H1 (cell line): ENCODE results near the gene AMOT. TPM values are rescaled to one million over a fixed set of nuclear protein-coding genes. Genes with fewer than 3 reads are reported as not detected.

ENCODE experiments used
- CTCF ChIA-PET: fragments of 300-600 bp; sonication (Branson Sonifier 250); formaldehyde crosslinking; loops from one replicate; lab custom pipeline; 2021; ENCODE audit not compliant: partially characterized antibody; lab: Charles Lee
- POLR2A ChIA-PET: fragments of 300-600 bp; sonication (Branson Sonifier 250); formaldehyde crosslinking; loops from one replicate; lab custom pipeline; 2021; ENCODE audit warnings: inconsistent platforms; ENCODE audit not compliant: partially characterized antibody; lab: Charles Lee
- DNase-seq, 2 experiments: peaks; one replicate each; pipeline versions ENCODE4 v3.0.0 to v3.0.0-alpha.2; 2010 to 2022; ENCODE audit warnings: low spot score in 2 of 2, low read depth in 1 of 2, mixed read lengths in 1 of 2
- FAIRE-seq: peaks from 2 replicates; lab custom pipeline; 2011; peaks lifted over from hg19 to GRCh38; lab: Jason Lieb, UNC
- H2AFZ ChIP-seq: 2 replicates; pipeline ENCODE4 v1.8.1; 2012; ENCODE audit warnings: low read length, inconsistent platforms
- H2AK5ac ChIP-seq: 2 replicates; pipeline ENCODE4 v1.6.1; 2013; ENCODE audit warnings: low read depth, low read length
- H2BK120ac ChIP-seq: replicated peaks from 2 replicates; pipeline ENCODE3; 2013; ENCODE audit warnings: low read depth, low read length, inconsistent platforms
- H2BK12ac ChIP-seq: 2 replicates; pipeline ENCODE4 v1.6.1; 2013; ENCODE audit warnings: low read depth, low read length
- H2BK15ac ChIP-seq: 2 replicates; pipeline ENCODE4 v1.6.1; 2013; ENCODE audit warnings: low read length
- H2BK20ac ChIP-seq: 2 replicates; pipeline ENCODE4 v1.6.1; 2013; ENCODE audit warnings: low read length
- H2BK5ac ChIP-seq: 2 replicates; pipeline ENCODE4 v1.6.1; 2013; ENCODE audit warnings: low read depth, low read length
- H3K14ac ChIP-seq: 2 replicates; pipeline ENCODE4 v1.6.1; 2013; ENCODE audit warnings: inconsistent platforms; ENCODE audit not compliant: insufficient read length
- H3K18ac ChIP-seq: 2 replicates; pipeline ENCODE4 v1.6.1; 2013; ENCODE audit warnings: low read length; ENCODE audit errors: extremely low read depth
- H3K23ac ChIP-seq: 2 replicates; pipeline ENCODE4 v1.6.1; 2013; ENCODE audit warnings: inconsistent platforms; ENCODE audit not compliant: insufficient read length
- H3K23me2 ChIP-seq: 2 replicates; pipeline ENCODE4 v1.6.1; 2013; ENCODE audit warnings: low read depth, low read length
- H3K27ac ChIP-seq: 2 replicates; pipeline ENCODE4 v1.6.1; 2011; ENCODE audit warnings: low read depth, low read length, inconsistent platforms
- H3K27me3 ChIP-seq, 4 experiments: replicated peaks in 1 of 4; 1 replicate in 1 of 4; 2 replicates in 3 of 4; pipeline versions ENCODE4 v1.6.1 to v1.8.1; 2011 to 2013; ENCODE audit warnings: low read length in 3 of 4, mild to moderate bottlenecking in 3 of 4, inconsistent platforms in 2 of 4, mixed read lengths in 2 of 4, moderate library complexity in 1 of 4; ENCODE audit not compliant: control insufficient read depth in 3 of 4, insufficient read depth in 3 of 4; ENCODE audit errors: extremely low read depth in 1 of 4
- H3K36me3 ChIP-seq, 4 experiments: 2 replicates each; pipeline versions ENCODE4 v1.6.1 to v1.8.1; 2011 to 2013; ENCODE audit warnings: mild to moderate bottlenecking in 4 of 4, low read length in 3 of 4, moderate library complexity in 2 of 4, control low read depth in 1 of 4, inconsistent platforms in 1 of 4; ENCODE audit not compliant: insufficient read depth in 4 of 4, control insufficient read depth in 2 of 4
- H3K4ac ChIP-seq: replicated peaks from 2 replicates; pipeline ENCODE3; 2013; ENCODE audit warnings: low read length, low read depth, mixed read lengths, inconsistent platforms; ENCODE audit not compliant: insufficient read length
- H3K4me1 ChIP-seq, 4 experiments: replicated peaks in 1 of 4; 1 replicate in 1 of 4; 2 replicates in 3 of 4; pipeline versions ENCODE4 v1.6.1 to v1.8.1; 2011 to 2013; ENCODE audit warnings: low read length in 3 of 4, inconsistent platforms in 2 of 4, mixed read lengths in 1 of 4; ENCODE audit not compliant: insufficient read depth in 4 of 4, control insufficient read depth in 3 of 4
- H3K4me2 ChIP-seq, 2 experiments: 2 replicates each; pipeline versions ENCODE4 v1.6.1 to v1.8.1; 2011 to 2013; ENCODE audit warnings: low read depth in 2 of 2, low read length in 2 of 2, control low read depth in 1 of 2, inconsistent platforms in 1 of 2, mild to moderate bottlenecking in 1 of 2; ENCODE audit not compliant: insufficient read depth in 1 of 2
- H3K4me3 ChIP-seq, 4 experiments: fragments of 200-600, 300-600 bp in 1 of 4; sonication (generic), shearing (Covaris generic), sonication (Bioruptor Twin) in 1 of 4; 2 replicates each; pipeline versions ENCODE4 v1.5.1 to v1.8.1; 2011 to 2016; ENCODE audit warnings: low read length in 4 of 4, low read depth in 3 of 4, control low read depth in 2 of 4, inconsistent platforms in 2 of 4, mild to moderate bottlenecking in 2 of 4, mixed read lengths in 1 of 4, moderate library complexity in 1 of 4; ENCODE audit not compliant: insufficient read depth in 2 of 4; ENCODE audit errors: extremely low read depth in 1 of 4
- H3K56ac ChIP-seq: replicated peaks from 2 replicates; pipeline ENCODE3; 2013; ENCODE audit warnings: low read depth, mild to moderate bottlenecking, mixed read lengths, low read length, inconsistent platforms; ENCODE audit not compliant: insufficient read length
- H3K79me1 ChIP-seq: 2 replicates; pipeline ENCODE4 v1.6.1; 2013; ENCODE audit warnings: low read depth, low read length, control low read depth
- H3K79me2 ChIP-seq, 2 experiments: 2 replicates each; pipeline versions ENCODE4 v1.6.1 to v1.8.1; 2012 to 2013; ENCODE audit warnings: low read length in 2 of 2, mild to moderate bottlenecking in 2 of 2, inconsistent platforms in 1 of 2; ENCODE audit not compliant: insufficient read depth in 2 of 2, control insufficient read depth in 1 of 2
- H3K9ac ChIP-seq, 4 experiments: replicated peaks in 1 of 4; 1 replicate in 1 of 4; 2 replicates in 3 of 4; pipeline versions ENCODE4 v1.6.1 to v1.8.1; 2011 to 2013; ENCODE audit warnings: low read depth in 3 of 4, low read length in 3 of 4, control low read depth in 2 of 4, mild to moderate bottlenecking in 2 of 4, moderate library complexity in 2 of 4, inconsistent platforms in 1 of 4; ENCODE audit errors: extremely low read depth in 1 of 4
- H3K9me3 ChIP-seq, 2 experiments: 2 replicates each; pipeline versions ENCODE4 v1.6.1 to v1.8.1; 2012 to 2013; ENCODE audit warnings: mild to moderate bottlenecking in 2 of 2, moderate library complexity in 2 of 2, control low read depth in 1 of 2, inconsistent platforms in 1 of 2, low read depth in 1 of 2, low read length in 1 of 2, mixed read lengths in 1 of 2; ENCODE audit not compliant: insufficient read depth in 2 of 2
- H4K20me1 ChIP-seq, 2 experiments: replicated peaks in 1 of 2; 2 replicates each; pipeline versions ENCODE3 to v1.8.1; 2011 to 2013; ENCODE audit warnings: inconsistent platforms in 2 of 2, low read length in 2 of 2, mild to moderate bottlenecking in 1 of 2; ENCODE audit not compliant: insufficient read depth in 2 of 2, control insufficient read depth in 1 of 2
- H4K5ac ChIP-seq: 2 replicates; pipeline ENCODE4 v1.6.1; 2013; ENCODE audit warnings: low read length, low read depth, mixed read lengths, inconsistent platforms; ENCODE audit not compliant: insufficient read length
- H4K8ac ChIP-seq: 2 replicates; pipeline ENCODE4 v1.8.0; 2013; ENCODE audit warnings: mild to moderate bottlenecking, moderate library complexity, low read length, inconsistent platforms; ENCODE audit not compliant: insufficient read depth; ENCODE audit errors: extremely low read depth
- H4K91ac ChIP-seq: replicated peaks from 2 replicates; pipeline ENCODE3; 2013; ENCODE audit warnings: low read length, mixed read lengths, inconsistent platforms; ENCODE audit not compliant: insufficient read length
- BACH1 ChIP-seq: IDR thresholded peaks from 2 replicates; pipeline ENCODE4 v1.6.1; 2012; ENCODE audit warnings: low read length, improper control_type of control experiment
- BRCA1 ChIP-seq: IDR thresholded peaks from 2 replicates; pipeline ENCODE4 v1.6.1; 2012; ENCODE audit warnings: low read depth, low read length, improper control_type of control experiment
- CBX8 ChIP-seq: fragments of 300-800, 300-1000 bp; sonication (generic); IDR thresholded peaks from 2 replicates; pipeline ENCODE4 v1.7.1; 2016; ENCODE audit warnings: low read depth, low read length, borderline replicate concordance
- CHD1 ChIP-seq: IDR thresholded peaks from 2 replicates; pipeline ENCODE4 v1.6.1; 2012; ENCODE audit warnings: low read depth, low read length, improper control_type of control experiment
- EP300 ChIP-seq, 2 experiments: IDR thresholded peaks; 1 replicate in 1 of 2; 2 replicates in 1 of 2; pipeline ENCODE4 v1.6.1; 2011 to 2012; ENCODE audit warnings: low read depth in 2 of 2, low read length in 2 of 2, mild to moderate bottlenecking in 2 of 2, borderline replicate concordance in 1 of 2, inconsistent platforms in 1 of 2, moderate library complexity in 1 of 2
- MAFK ChIP-seq: IDR thresholded peaks from 2 replicates; pipeline ENCODE4 v1.6.1; 2012; ENCODE audit warnings: low read depth, mild to moderate bottlenecking, improper control_type of control experiment, low read length
- NANOG ChIP-seq: IDR thresholded peaks from 2 replicates; pipeline ENCODE4 v1.6.1; 2011; ENCODE audit warnings: low read length, low read depth, mild to moderate bottlenecking, inconsistent platforms; ENCODE audit not compliant: insufficient read depth, poor library complexity, severe bottlenecking
- NRF1 ChIP-seq: IDR thresholded peaks from 2 replicates; pipeline ENCODE4 v1.6.1; 2011; ENCODE audit warnings: mild to moderate bottlenecking, low read depth, low read length, improper control_type of control experiment
- POLR2A ChIP-seq, 2 experiments: IDR thresholded peaks; 1 replicate in 1 of 2; 2 replicates in 1 of 2; pipeline ENCODE4 v1.6.1; 2011; ENCODE audit warnings: low read depth in 2 of 2, low read length in 2 of 2, mild to moderate bottlenecking in 2 of 2; ENCODE audit errors: control extremely low read depth in 1 of 2
- POLR2AphosphoS5 ChIP-seq: IDR thresholded peaks from 2 replicates; pipeline ENCODE4 v1.6.1; 2011; ENCODE audit warnings: low read depth, low read length
- RXRA ChIP-seq: IDR thresholded peaks from 2 replicates; pipeline ENCODE4 v1.6.1; 2011; ENCODE audit warnings: low read depth, mild to moderate bottlenecking, low read length, moderate library complexity; ENCODE audit not compliant: insufficient read depth
- SIRT6 ChIP-seq: IDR thresholded peaks from one replicate; pipeline ENCODE4 v1.7.1; 2012; ENCODE audit warnings: low read length, inconsistent platforms
- SIX5 ChIP-seq: IDR thresholded peaks from 2 replicates; pipeline ENCODE4 v1.6.1; 2011; ENCODE audit warnings: mild to moderate bottlenecking, low read depth, low read length
- TEAD4 ChIP-seq: IDR thresholded peaks from 2 replicates; pipeline ENCODE4 v1.6.1; 2012; ENCODE audit warnings: low read depth, low read length, inconsistent platforms, mixed read lengths
- WGBS, 2 experiments: shearing (Covaris generic) in 1 of 2; methylation state at CpG; one replicate each; pipeline versions ENCODE4 v1.1.6 to v1.1.7; 2013 to 2015; ENCODE audit warnings: low lambda C conversion rate in 2 of 2, mixed read lengths in 2 of 2, inconsistent platforms in 1 of 2, low coverage in 1 of 2, missing lambda C conversion rate in 1 of 2; ENCODE audit not compliant: insufficient replicate concordance in 2 of 2, insufficient coverage in 1 of 2, insufficient read length in 1 of 2; ENCODE audit errors: extremely low coverage in 1 of 2, missing lambda C conversion rate in 1 of 2; 5-methylcytosine and 5-hydroxymethylcytosine counted together
- polyA plus RNA-seq, 7 experiments: library from polyadenylated mRNA; depleted of rRNA in 3 of 7; stranded (reverse) in 5 of 7; unstranded in 2 of 7; fragments of >200 nt in 5 of 7; fragments of 200-250 nt in 2 of 7; gene quantifications; 1 replicate in 5 of 7; 2 replicates in 1 of 7; 4 replicates in 1 of 7; pipeline versions ENCODE4 v1.2.1 to v1.2.3, GENCODE V29; 2011 to 2013; ENCODE audit warnings: missing spikeins in 2 of 7, mixed read lengths in 2 of 7
- total RNA-seq: library from RNA; stranded (reverse); fragmentation: NEBNext Ultra II Directional; extraction: Animal tissue kit (Norgen Biotek cat#: 25700); gene quantifications from 2 replicates; pipeline ENCODE4 v1.2.1, GENCODE V29; 2021
- TF ChIP-seq, protein P1 (sequence below): IDR thresholded peaks from 2 replicates; pipeline ENCODE4 v1.6.1; 2012; ENCODE audit warnings: inconsistent platforms
- TF ChIP-seq, protein P2 (sequence below): IDR thresholded peaks from 2 replicates; pipeline ENCODE4 v1.6.1; 2011; ENCODE audit warnings: low read depth, mild to moderate bottlenecking, low read length; ENCODE audit not compliant: insufficient read depth

AMOT gene
- total and polyA plus RNA-seq, 2 of the 8 experiments (the other 6 are each of a cell fraction or from before 2014, with no cell fraction given) = 2.3 to 7.1 TPM

DNA sequence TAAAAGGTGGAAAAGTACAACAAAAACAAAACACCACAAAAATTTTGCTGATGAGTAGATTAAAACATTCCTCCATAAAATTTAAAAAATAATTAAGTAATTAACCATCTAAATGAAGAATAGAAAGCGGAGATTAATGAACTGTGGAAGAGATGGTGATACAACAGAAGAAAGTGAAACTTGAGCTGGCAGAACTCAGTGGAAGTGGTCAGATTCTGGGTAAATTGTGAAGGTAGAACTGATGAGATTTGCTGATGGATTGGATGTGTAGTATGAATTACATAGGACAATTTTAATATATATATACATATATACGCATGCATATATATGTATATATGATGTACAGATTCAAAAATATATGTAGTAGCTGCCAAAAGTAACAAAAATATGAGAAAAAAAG, 73.9 kb downstream of the AMOT start:
- Histone ChIP-seq H4K91ac (no peak overlapping the region), H2BK15ac (no peak overlapping the region), H3K14ac (no peak overlapping the region), H3K79me1 (no peaks in the 10 kb centered on the region), H3K4ac (no peak overlapping the region), H3K79me2 (no peaks in the 10 kb centered on the region), H2AK5ac (no peak overlapping the region), H4K20me1 (no peaks in the 10 kb centered on the region), H2AFZ (no peak overlapping the region), H2BK12ac (no peak overlapping the region), H3K56ac (no peak overlapping the region), H4K8ac (no peak overlapping the region), H3K27ac (no peak overlapping the region), H3K9ac (no peak overlapping the region), H3K4me2 (no peak overlapping the region), H3K9me3 (no peaks in the 10 kb centered on the region), H2BK20ac (no peak overlapping the region), H3K18ac (no peak overlapping the region), H4K5ac (no peak overlapping the region), H3K27me3 (no peaks in the 10 kb centered on the region), H2BK5ac (no peak overlapping the region), H3K23me2 (no peaks in the 10 kb centered on the region), H3K36me3 (no peaks in the 10 kb centered on the region), H3K4me1 (no peaks in the 10 kb centered on the region), H3K4me3 (no peak overlapping the region), H2BK120ac (no peak overlapping the region), H3K23ac (no peak overlapping the region)
- POLR2A ChIA-PET = no interaction called here
- CTCF ChIA-PET = no interaction called here
- FAIRE-seq (no peak), DNase-seq (no peak)
- 95% methylated on average over 2 of the region's 2 CpGs; no CpG with 5 or more reads in 1 of the 2 experiments for WGBS, 2 experiments
- TF ChIP-seq TEAD4 = no peak
- TF ChIP-seq, protein P1, sequence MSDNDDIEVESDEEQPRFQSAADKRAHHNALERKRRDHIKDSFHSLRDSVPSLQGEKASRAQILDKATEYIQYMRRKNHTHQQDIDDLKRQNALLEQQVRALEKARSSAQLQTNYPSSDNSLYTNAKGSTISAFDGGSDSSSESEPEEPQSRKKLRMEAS = no peak
- TF ChIP-seq EP300 (IDR thresholded peaks at IDR 0.05; ENCODE audit: borderline replicate concordance in 1 of 2, low read depth in 2 of 2, low read length in 2 of 2) = no peak
- TF ChIP-seq NANOG = no peak
- TF ChIP-seq BRCA1 = no peak
- no peak for TF ChIP-seq NRF1
- TF ChIP-seq RXRA = no peak
- TF ChIP-seq POLR2AphosphoS5 = no peak
- TF ChIP-seq MAFK = no peak
- TF ChIP-seq SIX5 = no peak
- TF ChIP-seq POLR2A (IDR thresholded peaks at IDR 0.05; ENCODE audit: control extremely low read depth in 1 of 2, low read depth in 2 of 2, low read length in 2 of 2) = no peak
- no peak for TF ChIP-seq SIRT6
- TF ChIP-seq CHD1 = no peak
- TF ChIP-seq CBX8 = no peak
- TF ChIP-seq BACH1 = no peak
- TF ChIP-seq, protein P2, sequence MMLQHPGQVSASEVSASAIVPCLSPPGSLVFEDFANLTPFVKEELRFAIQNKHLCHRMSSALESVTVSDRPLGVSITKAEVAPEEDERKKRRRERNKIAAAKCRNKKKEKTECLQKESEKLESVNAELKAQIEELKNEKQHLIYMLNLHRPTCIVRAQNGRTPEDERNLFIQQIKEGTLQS = no peak
